Measurements from ENCODE around the gene CFL2.

DNA sequence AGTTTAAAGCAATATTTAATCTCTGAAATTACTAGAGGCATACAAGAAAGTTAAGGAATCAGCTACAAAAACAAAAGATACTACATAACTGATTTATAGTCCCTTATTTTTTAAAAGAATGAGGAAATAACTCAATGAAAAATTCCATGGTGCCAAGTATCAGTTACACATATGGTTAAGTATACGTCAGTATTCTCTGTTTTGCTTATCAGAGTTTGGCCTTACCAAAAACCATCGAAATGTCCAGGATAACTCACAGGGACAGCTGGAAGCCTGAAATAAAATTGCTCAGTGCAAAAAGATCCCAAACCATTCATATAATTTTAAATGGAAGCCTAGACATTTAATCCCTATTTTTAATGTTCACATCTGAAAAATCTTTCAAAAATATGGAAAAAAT, 3.6 kb downstream of the CFL2 start:
- TF ChIP-seq ZNF596 (tag by site-specific recombination; IDR thresholded peaks at IDR 0.05) (no peak), ZNF621 (tag by site-specific recombination; IDR thresholded peaks at IDR 0.05) (no peak), EGR2 (tag by site-specific recombination; IDR thresholded peaks at IDR 0.05; ENCODE audit: low read depth) (no peak), KLF9 (tag by site-specific recombination; IDR thresholded peaks at IDR 0.05; ENCODE audit: low read depth) (no peak), ZNF792 (tag by site-specific recombination; IDR thresholded peaks at IDR 0.05) (no peak), ZNF426 (tag by site-specific recombination; IDR thresholded peaks at IDR 0.05) (no peak), ZNF549 (tag by site-specific recombination; IDR thresholded peaks at IDR 0.05) (no peak), RBAK (tag by site-specific recombination; IDR thresholded peaks at IDR 0.05) (no peak)
- TF ChIP-seq, protein P1, sequence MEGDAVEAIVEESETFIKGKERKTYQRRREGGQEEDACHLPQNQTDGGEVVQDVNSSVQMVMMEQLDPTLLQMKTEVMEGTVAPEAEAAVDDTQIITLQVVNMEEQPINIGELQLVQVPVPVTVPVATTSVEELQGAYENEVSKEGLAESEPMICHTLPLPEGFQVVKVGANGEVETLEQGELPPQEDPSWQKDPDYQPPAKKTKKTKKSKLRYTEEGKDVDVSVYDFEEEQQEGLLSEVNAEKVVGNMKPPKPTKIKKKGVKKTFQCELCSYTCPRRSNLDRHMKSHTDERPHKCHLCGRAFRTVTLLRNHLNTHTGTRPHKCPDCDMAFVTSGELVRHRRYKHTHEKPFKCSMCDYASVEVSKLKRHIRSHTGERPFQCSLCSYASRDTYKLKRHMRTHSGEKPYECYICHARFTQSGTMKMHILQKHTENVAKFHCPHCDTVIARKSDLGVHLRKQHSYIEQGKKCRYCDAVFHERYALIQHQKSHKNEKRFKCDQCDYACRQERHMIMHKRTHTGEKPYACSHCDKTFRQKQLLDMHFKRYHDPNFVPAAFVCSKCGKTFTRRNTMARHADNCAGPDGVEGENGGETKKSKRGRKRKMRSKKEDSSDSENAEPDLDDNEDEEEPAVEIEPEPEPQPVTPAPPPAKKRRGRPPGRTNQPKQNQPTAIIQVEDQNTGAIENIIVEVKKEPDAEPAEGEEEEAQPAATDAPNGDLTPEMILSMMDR (tag by site-specific recombination; IDR thresholded peaks at IDR 0.05), result no peak
- TF ChIP-seq, protein P2, sequence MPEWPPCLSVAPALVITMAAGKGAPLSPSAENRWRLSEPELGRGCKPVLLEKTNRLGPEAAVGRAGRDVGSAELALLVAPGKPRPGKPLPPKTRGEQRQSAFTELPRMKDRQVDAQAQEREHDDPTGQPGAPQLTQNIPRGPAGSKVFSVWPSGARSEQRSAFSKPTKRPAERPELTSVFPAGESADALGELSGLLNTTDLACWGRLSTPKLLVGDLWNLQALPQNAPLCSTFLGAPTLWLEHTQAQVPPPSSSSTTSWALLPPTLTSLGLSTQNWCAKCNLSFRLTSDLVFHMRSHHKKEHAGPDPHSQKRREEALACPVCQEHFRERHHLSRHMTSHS (tag by site-specific recombination; IDR thresholded peaks at IDR 0.05), result no peak
- TF ChIP-seq, protein P3, sequence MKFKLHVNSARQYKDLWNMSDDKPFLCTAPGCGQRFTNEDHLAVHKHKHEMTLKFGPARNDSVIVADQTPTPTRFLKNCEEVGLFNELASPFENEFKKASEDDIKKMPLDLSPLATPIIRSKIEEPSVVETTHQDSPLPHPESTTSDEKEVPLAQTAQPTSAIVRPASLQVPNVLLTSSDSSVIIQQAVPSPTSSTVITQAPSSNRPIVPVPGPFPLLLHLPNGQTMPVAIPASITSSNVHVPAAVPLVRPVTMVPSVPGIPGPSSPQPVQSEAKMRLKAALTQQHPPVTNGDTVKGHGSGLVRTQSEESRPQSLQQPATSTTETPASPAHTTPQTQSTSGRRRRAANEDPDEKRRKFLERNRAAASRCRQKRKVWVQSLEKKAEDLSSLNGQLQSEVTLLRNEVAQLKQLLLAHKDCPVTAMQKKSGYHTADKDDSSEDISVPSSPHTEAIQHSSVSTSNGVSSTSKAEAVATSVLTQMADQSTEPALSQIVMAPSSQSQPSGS (tag by site-specific recombination; IDR thresholded peaks at IDR 0.05; ENCODE audit: low read depth), result no peak
